GM21723 (cell line): ENCODE results near the gene ID1.
"Not testable (repeated sequence)": the region's sequence is repeated elsewhere in the genome, so short reads cannot be mapped to it uniquely, and the experiment has no call there.

Experiments used
- ATAC-seq: cut with Tn5 transposase; IDR thresholded peaks from one replicate; pipeline ENCODE4 v1.9.1; 2021; ENCODE audit warnings: mild to moderate bottlenecking, moderate library complexity; ENCODE audit not compliant: unreplicated experiment

The ID1 gene

DNA sequence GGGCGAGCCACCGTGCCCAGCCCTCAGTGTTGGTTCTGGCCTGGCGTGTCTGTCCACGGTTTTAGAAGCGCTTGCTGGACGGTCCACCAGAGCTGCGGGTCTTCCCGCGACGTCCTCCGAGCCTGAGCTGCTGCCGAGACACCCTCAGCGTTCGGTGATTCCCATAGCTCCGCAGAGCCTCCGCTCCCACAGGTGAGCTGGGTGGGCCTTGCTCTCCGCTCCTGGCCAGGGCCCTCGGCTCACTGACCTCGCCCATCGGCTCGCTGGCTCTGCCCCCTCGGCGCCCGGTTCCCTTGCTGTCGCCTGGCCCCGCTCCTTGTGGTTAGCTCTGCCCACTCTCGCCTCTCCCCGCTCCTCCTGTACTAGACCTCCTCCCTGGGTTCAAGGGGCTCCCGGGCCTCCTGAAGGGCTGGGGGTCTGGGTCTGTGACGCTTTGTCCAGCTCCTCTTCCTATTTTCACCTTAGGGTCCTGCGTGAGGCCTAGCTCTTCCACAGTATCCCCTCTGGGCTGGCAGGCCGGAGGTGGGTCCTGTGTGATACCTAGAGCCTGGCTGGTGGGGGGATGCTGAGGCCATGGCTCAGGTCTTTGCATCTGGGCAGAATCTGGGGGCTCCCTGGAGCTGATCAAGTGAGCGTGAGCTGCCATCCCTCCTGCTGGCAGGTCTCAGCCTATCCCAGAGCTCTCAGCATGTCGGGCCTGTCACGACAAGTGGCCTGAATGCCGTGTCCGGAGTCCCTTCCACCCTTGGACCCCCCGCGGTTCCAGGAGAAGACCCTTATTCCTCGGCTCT is 27.7 kb downstream of the ID1 start:
- no peak for ATAC-seq

DNA sequence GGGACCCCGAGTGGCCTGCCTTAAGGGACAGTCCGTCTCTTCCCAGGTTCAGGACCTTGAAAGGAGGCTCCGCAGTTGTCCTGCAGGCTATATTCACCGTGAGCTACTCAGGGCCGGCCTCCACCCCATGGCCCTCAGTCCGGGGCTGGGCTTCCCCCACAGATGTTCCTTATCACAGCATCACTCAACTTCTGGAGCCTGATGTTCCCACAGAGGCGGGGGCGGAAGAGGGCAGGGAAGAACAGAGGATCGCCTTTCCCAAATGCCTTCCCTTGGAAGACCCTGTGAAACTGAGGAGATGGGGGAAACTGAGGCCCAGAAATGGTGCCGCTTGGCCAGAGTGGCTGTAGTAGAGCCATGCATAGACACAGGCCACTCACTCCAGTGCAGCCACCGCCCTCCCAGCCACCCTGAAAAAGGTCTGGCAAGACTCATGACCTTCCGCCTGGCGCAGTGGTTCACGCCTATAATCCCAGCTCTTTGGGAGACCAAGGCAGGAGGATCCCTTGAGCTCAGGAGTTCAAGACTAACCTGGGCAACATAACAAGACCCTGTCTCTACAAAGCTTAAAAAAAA is 28.3 kb downstream of the ID1 start:
- ATAC-seq, result no peak

DNA sequence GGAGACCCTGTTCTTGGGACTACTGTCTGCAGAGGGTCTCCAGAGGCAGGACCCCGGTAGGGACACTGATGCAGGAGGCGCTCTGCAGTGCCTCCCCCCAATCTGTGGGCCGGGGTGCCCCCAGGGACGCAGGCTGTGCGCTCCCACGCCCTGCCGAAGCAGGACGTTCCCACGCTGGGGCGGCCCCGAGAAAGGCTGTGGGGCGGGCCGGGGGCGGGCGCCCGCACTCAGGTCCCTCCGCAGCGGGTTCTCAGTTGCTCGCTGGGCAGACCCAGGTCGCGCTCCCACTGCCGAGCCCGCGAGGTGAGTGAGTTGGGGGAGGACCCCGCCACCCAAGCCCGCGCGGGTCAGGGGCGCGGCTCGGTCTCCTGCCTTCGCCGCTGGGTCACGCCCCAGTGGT is 32.6 kb downstream of the ID1 start, which contains the start of gene COX4I2:
Gene COX4I2, plus strand, starts transcription at position 253 of the 400 bp plus-strand sequence. CDS start 1,106 bp downstream, outside the sequence.
- no peak for ATAC-seq

DNA sequence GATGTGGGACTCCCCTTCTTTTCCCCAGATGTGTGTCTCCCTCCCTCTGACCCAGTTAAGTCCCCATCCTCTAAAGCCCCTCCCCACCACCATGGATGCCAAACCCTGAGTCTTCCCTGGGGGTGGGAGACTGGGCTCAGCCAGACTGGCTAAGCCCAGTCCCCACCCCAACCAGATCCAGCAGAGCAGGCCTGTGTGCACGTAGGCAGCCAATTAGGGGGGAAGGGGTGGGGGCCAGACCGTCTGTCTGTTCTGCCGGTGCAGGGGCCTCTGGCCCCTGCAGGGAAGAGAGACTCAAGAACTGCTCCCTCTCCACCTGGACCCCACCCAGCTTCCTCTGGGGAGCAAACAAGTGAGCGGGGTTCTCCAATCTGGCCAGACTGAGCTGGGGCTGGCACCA is 33.2 kb downstream of the ID1 start:
- no peak for ATAC-seq

DNA sequence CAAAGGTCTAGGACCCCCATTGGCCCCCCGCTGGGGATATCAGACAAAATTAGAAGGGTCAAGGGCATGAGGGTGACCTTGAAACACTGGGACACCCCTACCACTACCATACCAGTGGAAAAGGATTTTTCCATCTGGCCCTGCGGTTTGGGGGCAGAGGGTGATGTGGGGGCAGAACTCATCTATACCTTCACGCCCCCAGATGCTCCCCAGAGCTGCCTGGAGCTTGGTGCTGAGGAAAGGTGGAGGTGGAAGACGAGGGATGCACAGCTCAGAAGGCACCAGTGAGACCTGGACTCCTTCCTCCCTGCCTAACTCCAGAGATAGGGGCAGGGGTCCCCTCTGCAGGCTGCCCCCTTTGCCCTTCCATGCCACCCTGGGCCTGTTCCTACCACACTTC is 33.7 kb downstream of the ID1 start:
- ATAC-seq, result no peak

DNA sequence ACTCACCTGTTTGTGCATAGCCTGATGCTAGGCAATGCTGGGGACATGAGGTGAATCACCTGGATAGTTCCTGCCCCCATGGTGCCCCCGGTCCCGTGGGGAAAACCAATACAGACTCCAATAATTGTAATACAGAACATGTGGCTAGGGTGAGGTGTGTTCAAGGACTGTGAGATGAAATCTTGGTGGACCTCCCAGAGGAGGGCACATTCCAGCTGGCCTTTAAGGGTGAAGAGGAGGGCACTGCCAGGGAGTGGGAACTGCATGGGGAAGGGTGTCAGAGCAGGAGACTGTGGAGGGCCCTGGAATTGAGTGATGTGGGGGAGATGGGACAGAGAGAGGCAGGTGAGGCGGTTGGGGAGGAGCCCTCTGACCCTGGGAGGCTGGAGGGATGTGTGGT is 35.2 kb downstream of the ID1 start:
- no peak for ATAC-seq

DNA sequence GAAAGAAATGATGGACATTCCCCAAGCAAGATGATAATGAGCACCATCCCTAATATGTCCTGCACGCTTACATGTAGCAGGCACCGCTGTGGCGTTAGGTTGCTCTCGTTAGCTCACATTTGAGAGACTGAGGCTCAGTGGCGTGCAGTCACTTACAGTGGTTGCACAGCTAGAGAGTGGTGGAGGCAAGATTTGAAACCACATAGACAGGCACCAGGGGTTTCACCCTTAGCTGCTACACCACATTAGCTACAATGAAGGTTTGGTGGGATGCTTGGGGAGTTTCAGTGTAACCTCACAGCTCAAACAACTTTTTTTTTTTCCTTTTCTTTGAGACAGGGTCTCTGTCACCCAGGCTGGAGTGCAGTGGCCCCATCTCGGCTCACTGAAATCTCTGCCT is 36.3 kb downstream of the ID1 start:
- ATAC-seq, result no peak

DNA sequence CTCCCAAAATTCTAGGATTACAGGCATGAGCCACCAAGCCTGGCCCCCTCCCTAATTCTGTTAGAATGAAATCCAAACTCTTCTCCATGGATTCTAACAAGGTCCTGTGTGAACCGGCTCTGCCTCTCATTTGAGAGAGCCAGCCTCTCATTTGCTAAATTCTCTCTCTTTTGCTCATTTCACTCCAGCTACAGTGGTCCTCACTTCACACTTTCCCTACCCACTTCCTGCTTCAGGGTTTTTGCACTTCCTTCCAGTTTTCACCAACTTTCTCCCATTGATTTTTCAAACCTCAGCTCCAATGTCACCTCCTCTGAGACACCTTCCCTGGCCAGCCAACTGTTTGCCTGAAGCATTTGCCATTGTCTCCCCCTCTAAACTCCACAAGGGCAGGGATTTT is 37.7 kb downstream of the ID1 start:
- ATAC-seq, result no peak

DNA sequence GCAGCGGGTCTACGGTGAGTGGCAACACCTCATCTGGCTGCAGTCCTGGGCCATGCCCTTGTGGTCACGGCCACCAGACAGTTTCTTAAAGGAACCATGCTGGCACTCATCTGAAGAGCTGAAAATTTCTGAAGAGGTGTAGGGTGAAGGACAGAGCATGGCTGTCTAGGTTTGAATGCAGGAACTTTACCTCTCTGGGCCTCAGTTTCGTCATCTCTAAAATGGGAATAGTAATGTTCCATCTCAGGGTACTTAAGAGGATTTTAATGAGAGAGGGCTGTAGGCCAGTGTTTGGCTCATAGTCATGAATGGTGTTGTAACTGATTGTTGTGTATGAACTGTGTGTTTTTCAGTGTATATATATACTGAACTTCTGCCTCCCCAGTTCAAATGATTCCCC is 38.4 kb downstream of the ID1 start:
- no peak for ATAC-seq

DNA sequence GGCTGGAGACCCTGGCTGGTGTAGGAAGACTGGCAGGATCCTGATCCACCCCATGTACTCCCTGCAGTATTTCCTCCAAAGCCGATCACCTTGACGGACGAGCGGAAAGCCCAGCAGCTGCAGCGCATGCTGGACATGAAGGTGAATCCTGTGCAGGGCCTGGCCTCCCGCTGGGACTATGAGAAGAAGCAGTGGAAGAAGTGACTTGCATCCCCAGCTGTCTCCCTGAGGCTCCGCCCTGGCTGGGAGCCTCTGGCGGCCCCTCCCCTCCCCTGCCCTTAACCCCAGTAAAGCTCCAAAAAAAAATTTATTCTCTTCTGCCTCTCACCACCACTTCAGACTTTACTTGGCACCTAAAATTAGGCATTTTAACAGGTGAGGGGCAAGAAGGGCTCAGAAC is 39.6 kb downstream of the ID1 start:
- no peak for ATAC-seq

DNA sequence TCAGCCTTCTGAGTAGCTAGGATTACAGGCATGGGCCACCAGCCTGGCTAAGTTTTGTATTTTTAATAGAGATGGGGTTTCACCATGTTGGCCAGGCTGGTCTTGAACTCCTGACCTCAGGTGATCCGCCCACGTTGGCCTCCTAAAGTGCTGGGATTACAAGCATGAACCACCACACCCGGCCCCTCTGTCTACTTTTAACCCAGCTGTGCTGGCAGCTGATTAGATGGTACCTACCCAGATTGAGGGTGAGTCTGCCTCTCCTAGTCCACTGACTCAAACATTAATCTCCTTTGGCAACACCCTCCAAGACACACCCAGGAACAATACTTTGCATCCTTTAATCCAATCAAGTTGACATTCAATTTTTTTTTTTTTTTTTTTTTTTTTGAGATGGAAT is 43.0 kb downstream of the ID1 start:
- not testable (repeated sequence) for ATAC-seq

DNA sequence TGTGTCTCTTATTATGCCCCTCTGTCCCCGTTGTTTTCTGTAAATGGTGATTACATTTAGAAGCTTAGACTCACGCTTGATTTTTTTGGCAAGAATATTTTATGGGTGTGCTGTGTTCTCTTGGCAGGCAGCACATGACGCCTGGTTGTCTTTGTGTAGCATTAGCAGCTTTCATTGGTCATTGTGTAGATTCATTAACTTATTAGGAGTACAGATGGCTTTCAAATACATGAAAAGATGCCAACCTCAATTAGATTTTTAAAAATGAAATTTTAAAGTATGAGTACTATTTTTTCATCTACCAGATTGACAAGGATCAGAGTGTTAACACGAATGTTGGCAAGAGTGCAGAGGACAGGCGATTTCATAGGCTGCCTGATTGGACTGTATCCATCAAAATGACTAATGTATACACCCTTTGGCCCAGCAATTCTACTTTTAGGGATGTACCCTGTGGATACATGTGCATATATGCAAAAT is 47.9 kb downstream of the ID1 start:
- ATAC-seq, result no peak

DNA sequence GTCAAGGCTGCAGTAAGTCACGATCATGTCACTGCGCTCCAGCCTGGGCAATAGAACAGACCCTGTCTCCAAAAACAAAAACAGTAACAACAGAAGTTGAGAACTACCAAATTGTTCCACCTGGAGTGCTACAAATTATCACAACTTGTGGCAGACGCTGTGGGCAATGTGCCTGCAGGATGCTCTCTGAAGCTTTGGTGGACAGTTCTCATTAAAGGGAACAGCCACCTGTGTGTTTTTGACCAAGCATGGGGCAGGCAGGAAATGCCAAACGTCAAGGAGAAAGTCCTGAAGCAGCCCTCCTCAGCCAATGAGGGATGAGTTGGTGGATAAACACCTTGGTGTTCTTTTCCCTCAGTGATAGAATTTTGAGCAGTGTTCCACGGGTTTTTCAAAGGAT is 48.5 kb downstream of the ID1 start:
- ATAC-seq, result no peak

DNA sequence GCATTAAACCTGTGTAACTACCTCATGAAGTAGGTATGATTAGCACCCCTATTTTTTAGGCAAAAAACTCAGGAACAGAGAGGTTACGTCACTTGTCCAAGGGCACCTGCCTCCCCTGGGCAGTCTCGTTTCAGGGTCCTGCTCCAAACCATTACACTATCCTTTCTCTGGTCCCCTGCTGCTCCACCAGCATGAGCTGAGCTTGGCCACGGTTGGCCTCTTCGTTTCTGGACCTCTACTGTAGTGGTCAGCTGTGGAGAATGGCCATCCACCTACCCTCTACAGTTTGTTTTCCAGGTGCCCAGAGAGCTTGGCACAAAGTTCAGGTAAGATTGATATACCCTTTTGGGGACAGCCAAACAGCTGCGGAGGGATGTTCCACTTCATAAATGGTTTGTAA is 49.4 kb downstream of the ID1 start:
- no peak for ATAC-seq
